MCF 10A (cell line): Measurements from ENCODE around the gene MGARP. TPM values are rescaled to one million over a fixed set of nuclear protein-coding genes. Genes with fewer than 3 reads are reported as not detected.

ENCODE experiments used
- BruUV-seq: library from RNA; stranded (reverse); fragments of 400-500 nt; replicated peaks from 2 replicates; lab custom pipeline; 2021; lab: Mats Ljungman, UMichigan
- CTCF ChIA-PET: fragments of 300-600 bp; sonication (Branson Sonifier 250); formaldehyde crosslinking; extraction: SDS; loops from one replicate; lab custom pipeline; 2021; ENCODE audit warnings: antibody characterized with exemption, inconsistent platforms; lab: Yijun Ruan, JAX
- POLR2A ChIA-PET: fragments of 300-600, 350-650 bp; sonication (Branson Sonifier 250); formaldehyde crosslinking; extraction: SDS; loops from one replicate; lab custom pipeline; 2020; ENCODE audit warnings: antibody characterized with exemption, inconsistent platforms; lab: Yijun Ruan, JAX
- DNase-seq: peaks from one replicate; pipeline ENCODE4 v3.0.0-alpha.2; 2018; ENCODE audit not compliant: unreplicated experiment
- H3K27ac Mint-ChIP-seq: one replicate; pipeline ENCODE4 v1.8.0; 2022; ENCODE audit warnings: mild to moderate bottlenecking, low read depth, mixed read lengths; ENCODE audit not compliant: unreplicated experiment
- H3K27me3 Mint-ChIP-seq: one replicate; pipeline ENCODE4 v1.8.0; 2022; ENCODE audit warnings: mixed read lengths; ENCODE audit not compliant: insufficient read depth, unreplicated experiment
- H3K36me3 Mint-ChIP-seq: one replicate; pipeline ENCODE4 v1.8.0; 2022; ENCODE audit warnings: mild to moderate bottlenecking, moderate library complexity, mixed read lengths; ENCODE audit not compliant: insufficient read depth, unreplicated experiment
- H3K4me1 Mint-ChIP-seq: one replicate; pipeline ENCODE4 v1.8.0; 2022; ENCODE audit warnings: mixed read lengths; ENCODE audit not compliant: insufficient read depth, unreplicated experiment
- H3K4me3 Mint-ChIP-seq: one replicate; pipeline ENCODE4 v1.8.0; 2022; ENCODE audit warnings: mild to moderate bottlenecking, moderate library complexity, mixed read lengths; ENCODE audit not compliant: unreplicated experiment
- H3K9me3 Mint-ChIP-seq: one replicate; pipeline ENCODE4 v1.8.0; 2022; ENCODE audit warnings: mixed read lengths; ENCODE audit not compliant: unreplicated experiment
- CTCF ChIP-seq: fragments of 200-600 bp; IDR thresholded peaks from one replicate; pipeline ENCODE4 v1.8.0; 2022; ENCODE audit warnings: antibody characterized with exemption, mild to moderate bottlenecking; ENCODE audit not compliant: unreplicated experiment
- intact Hi-C: fragments of 100-400 bp; cut with micrococcal nuclease; formaldehyde crosslinking; loops from 2 replicates; pipeline ENCODE4 v1.14.1; 2022
- total RNA-seq: library from RNA; stranded (reverse); gene quantifications from 2 replicates; pipeline ENCODE4 v1.2.3, GENCODE V29; 2022

The MGARP gene
- total RNA-seq, 1 experiment from 2014 or later: not detected

GRCh38 chr4:139319571-139319970, 39.5 kb upstream of the MGARP start:
- ChIA-PET POLR2A (no interaction called here), CTCF (interaction anchor here (0.6 to 0.9 kb wide), 3 partner anchors 12 to 14 kb away, joined by 3 to 4 read pairs (median 4); no protein-coding TSS in a partner anchor)
- BruUV-seq: no TSS peak
- Mint-ChIP-seq H3K27me3 (no peaks in the 10 kb centered on the region), H3K4me3 (no peak overlapping the region), H3K4me1 (peaks cover 16% of the 10 kb centered on the region), H3K27ac (no peak overlapping the region), H3K36me3 (peaks cover 15% of the 10 kb centered on the region), H3K9me3 (no peaks in the 10 kb centered on the region)
- no peak for TF ChIP-seq CTCF
- DNase-seq: no peak
- intact Hi-C loops: no loop called here

- H3K27ac Mint-ChIP-seq: no peak overlapping the region
- CTCF ChIA-PET: no interaction called here
- peaks cover 24% of the 10 kb centered on the region for H3K4me1 Mint-ChIP-seq
- no peak for DNase-seq
- no peak for TF ChIP-seq CTCF
- no TSS peak for BruUV-seq
- peaks cover 26% of the 10 kb centered on the region for H3K36me3 Mint-ChIP-seq
- no peak overlapping the region for H3K4me3 Mint-ChIP-seq
- intact Hi-C loops: no loop called here
- no peaks in the 10 kb centered on the region for H3K27me3 Mint-ChIP-seq
- POLR2A ChIA-PET: interaction anchor here (0.7 kb wide), 1 partner anchor 16 kb away, joined by 3 read pairs; no protein-coding TSS in a partner anchor
- no peaks in the 10 kb centered on the region for H3K9me3 Mint-ChIP-seq
Measured at GRCh38 chr4:139317635-139318034, 37.6 kb upstream of the MGARP start.

GRCh38 chr4:139316733-139317132, 36.7 kb upstream of the MGARP start:
- H3K4me3 Mint-ChIP-seq: no peak overlapping the region
- no peak for TF ChIP-seq CTCF
- ChIA-PET CTCF (interaction anchor here (0.7 kb wide), 1 partner anchor 126 kb away, joined by 3 read pairs; no protein-coding TSS in a partner anchor), POLR2A (interaction anchor here (0.6 to 2.1 kb wide), 3 partner anchors 15 to 92 kb away, joined by 3 to 34 read pairs (median 4); partner anchors contain the start of genes NAA15 and NDUFC1)
- BruUV-seq: no TSS peak
- H3K27me3 Mint-ChIP-seq: no peaks in the 10 kb centered on the region
- intact Hi-C loops: no loop called here
- H3K27ac Mint-ChIP-seq: no peak overlapping the region
- peaks cover 31% of the 10 kb centered on the region for H3K4me1 Mint-ChIP-seq
- DNase-seq: no peak
- H3K9me3 Mint-ChIP-seq: no peaks in the 10 kb centered on the region
- H3K36me3 Mint-ChIP-seq: peaks cover 22% of the 10 kb centered on the region

GRCh38 chr4:139315221-139315675, 35.2 kb upstream of the MGARP start:
- ChIA-PET POLR2A (interaction anchor here (0.6 to 2.1 kb wide), 6 partner anchors 10 to 138 kb away, joined by 3 to 34 read pairs (median 3); partner anchors contain the start of genes ELF2, NAA15 and NDUFC1), CTCF (interaction anchor here (1.4 to 1.6 kb wide), 2 partner anchors 14 to 19 kb away, joined by 3 to 5 read pairs; partner anchors contain the start of gene NAA15)
- no peak for TF ChIP-seq CTCF
- H3K4me3 Mint-ChIP-seq: no peak overlapping the region
- peaks cover 40% of the 10 kb centered on the region for H3K4me1 Mint-ChIP-seq
- BruUV-seq: no TSS peak
- peak overlapping the region; percentile 87 for H3K27ac Mint-ChIP-seq
- no peaks in the 10 kb centered on the region for H3K27me3 Mint-ChIP-seq
- no peak for DNase-seq
- no peaks in the 10 kb centered on the region for H3K9me3 Mint-ChIP-seq
- H3K36me3 Mint-ChIP-seq: peaks cover 19% of the 10 kb centered on the region
- intact Hi-C loops: no loop called here
